Measurements from ENCODE around the gene RAD50.

The RAD50 gene

DNA sequence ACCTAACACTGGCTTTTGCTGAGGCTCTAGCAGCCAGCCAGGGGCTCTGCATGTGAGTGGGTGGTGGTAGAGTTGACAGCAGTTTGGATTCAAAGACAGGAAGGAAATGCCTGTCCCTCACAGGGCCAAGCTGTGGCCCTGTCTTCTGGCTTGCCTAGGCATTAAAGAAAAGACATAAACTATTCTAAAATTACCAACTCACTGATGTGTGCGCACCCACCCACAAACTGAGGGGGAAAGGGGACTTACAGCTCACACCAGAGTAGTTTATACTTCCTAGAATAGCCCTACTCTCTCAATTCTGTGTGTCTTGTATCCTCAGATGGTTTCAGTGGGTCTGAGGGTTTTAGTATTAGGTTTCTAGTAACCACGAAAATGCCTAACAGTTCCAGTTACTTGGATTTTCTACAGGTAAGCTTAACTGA lies 82.9 kb downstream of the RAD50 start:
- DNase-seq = no peak

GRCh38 chr5:132640613-132641012 lies 83.8 kb downstream of the RAD50 start:
- no peak for DNase-seq

GRCh38 chr5:132641241-132641723 lies 84.5 kb downstream of the RAD50 start:
- DNase-seq = no peak

GRCh38 chr5:132641841-132642240 lies 85.1 kb downstream of the RAD50 start:
- no peak for DNase-seq

- no peak for DNase-seq
These were observed 87.4 kb downstream of the RAD50 start for GRCh38 chr5:132644177-132644576.

- DNase-seq = no peak
These were observed 89.9 kb downstream of the RAD50 start for GRCh38 chr5:132646583-132647266.

- no peak for DNase-seq
These were observed 90.7 kb downstream of the RAD50 start for GRCh38 chr5:132647473-132647872.

DNA sequence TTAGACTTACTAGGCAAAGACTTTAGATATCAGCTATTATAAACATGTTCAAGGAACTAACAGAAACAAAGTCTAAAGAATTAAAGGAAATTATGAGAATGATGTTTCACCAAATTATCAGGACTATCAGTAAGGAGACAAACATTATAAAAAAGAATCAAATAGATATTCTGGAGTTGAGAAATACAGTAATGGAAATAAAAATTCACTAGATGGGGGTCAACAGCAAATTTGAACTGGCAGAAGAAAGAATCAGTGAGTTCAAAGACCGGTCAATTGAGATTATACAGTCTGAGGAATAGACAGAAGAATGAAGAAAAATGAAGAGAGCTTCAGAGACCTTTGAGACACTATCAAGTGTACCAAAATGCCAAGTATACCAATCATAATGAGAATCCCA lies 91.6 kb downstream of the RAD50 start:
- no peak for DNase-seq

GRCh38 chr5:132651838-132652469 lies 95.2 kb downstream of the RAD50 start:
- no peak for DNase-seq

- DNase-seq = no peak
These were observed 96.9 kb downstream of the RAD50 start for GRCh38 chr5:132653716-132654115.

DNA sequence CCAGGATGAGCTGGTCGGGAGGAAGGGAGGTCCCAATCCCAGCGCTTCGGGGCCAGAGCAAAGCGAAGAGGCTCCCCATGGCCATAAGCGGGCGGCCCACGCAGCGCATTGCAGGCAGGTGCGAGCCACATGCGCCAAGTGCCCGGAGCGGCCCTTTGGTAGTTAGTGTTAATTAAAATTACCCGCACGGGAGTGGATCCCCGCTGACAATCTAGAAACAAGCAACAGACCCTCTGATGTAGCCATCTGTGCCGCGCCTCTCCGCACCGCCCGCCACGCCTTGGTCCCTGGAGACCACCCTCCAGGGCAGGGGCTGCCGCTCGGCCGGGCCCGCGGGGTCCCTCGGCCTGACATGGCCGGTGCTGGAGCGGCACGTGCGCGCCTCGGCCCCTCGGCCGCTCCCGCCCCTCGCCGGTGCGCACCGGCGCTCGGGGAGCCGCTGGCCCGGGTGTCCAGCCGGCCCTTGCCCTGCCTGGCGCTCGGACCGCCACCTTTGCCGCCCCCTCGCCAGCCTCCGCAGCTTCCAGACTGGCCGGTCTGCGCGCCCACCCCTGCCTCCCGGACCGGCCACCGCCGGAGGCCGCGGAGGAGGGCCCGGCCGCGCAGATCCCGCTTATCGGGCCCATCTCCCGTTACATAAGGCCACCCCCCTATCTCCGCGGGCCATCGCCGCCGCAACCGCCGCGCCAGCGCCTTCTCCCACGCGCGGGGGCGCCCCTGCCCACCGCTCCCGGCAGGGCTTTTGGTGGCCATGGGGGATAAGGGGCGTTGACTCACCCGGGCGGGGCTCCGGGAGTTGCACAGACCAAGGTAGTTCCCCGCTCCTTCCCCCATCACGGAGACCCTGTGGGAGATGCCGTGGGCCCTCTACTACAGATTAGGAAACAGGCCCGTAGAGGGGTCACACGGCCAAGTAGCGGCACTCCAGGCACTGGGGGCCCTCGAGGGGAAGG lies 99.3 kb downstream of the RAD50 start:
- no peak for DNase-seq

- no peak for DNase-seq
These were observed 100.1 kb downstream of the RAD50 start for GRCh38 chr5:132656774-132657355.

DNA sequence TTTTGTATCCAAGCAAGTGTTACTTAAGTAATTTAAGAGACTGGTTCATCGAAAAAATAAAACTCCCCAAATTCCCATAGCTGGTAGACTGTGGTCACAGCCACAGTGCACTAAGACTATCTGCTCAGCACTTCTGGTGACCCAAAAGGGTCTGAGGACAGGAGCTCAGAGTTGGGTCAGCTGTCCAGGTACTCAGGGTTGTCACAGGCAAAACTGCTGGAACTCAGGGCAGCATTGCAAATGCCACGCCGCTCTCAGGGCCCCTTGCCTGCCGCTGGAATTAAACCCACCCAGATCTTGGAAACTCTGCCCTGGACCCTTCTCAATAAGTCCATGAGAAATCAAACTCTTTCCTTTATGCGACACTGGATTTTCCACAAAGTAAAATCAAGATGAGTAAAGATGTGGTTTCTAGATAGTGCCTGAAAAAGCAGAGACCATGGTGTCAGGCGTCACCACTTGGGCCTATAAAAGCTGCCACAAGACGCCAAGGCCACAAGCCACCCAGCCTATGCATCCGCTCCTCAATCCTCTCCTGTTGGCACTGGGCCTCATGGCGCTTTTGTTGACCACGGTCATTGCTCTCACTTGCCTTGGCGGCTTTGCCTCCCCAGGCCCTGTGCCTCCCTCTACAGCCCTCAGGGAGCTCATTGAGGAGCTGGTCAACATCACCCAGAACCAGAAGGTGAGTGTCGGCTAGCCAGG lies 101.1 kb downstream of the RAD50 start, which contains the start of gene IL13:
Gene IL13 (plus strand): TSS at position 498 of the 705 bp plus-strand sequence. CDS start 14 bp downstream, at position 512.
- no peak for DNase-seq

DNA sequence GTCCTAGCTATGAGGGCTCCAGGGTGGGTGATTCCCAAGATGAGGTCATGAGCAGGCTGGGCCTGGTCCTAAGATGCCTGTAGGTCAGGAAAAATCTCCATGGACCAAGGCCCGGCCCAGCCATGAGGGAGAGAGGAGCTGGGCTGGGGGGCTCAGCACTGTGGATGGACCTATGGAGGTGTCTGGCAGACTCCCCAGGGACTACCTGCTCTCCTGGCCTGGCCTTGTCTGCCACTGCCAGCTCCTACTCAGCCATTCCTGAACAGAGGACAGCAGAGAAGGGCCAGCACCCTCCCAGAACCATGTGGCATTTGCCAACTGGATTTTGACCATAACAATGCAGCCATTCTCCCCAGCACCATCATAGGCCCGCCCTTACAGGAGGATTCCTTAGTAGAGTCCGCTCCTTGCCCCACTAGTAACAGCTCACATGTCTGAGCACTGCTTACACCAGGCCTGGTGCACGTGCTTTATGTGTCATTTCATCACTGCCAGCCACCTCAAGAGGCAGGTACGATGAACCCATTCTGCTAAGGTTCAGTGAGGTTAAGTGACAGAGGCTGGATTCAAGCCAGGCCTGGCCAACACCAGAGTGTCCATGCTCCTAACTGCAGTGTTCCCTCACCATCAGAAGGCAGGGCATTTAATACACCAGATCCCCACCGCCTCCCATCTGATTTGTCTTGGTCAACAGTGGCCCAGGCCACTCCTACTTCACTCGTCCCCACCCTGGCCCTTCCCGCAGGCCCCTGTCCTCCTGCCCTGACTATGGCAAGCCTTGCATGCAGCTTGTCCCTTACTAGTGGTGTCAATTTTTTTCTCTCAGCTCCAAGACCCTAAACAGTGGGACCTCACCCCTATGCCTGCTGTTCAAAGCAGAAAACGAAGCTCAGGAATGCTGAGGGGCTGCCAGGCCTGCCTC lies 101.9 kb downstream of the RAD50 start:
- no peak for DNase-seq

- no peak for DNase-seq
These were observed 103.1 kb downstream of the RAD50 start for GRCh38 chr5:132659598-132660493.

DNA sequence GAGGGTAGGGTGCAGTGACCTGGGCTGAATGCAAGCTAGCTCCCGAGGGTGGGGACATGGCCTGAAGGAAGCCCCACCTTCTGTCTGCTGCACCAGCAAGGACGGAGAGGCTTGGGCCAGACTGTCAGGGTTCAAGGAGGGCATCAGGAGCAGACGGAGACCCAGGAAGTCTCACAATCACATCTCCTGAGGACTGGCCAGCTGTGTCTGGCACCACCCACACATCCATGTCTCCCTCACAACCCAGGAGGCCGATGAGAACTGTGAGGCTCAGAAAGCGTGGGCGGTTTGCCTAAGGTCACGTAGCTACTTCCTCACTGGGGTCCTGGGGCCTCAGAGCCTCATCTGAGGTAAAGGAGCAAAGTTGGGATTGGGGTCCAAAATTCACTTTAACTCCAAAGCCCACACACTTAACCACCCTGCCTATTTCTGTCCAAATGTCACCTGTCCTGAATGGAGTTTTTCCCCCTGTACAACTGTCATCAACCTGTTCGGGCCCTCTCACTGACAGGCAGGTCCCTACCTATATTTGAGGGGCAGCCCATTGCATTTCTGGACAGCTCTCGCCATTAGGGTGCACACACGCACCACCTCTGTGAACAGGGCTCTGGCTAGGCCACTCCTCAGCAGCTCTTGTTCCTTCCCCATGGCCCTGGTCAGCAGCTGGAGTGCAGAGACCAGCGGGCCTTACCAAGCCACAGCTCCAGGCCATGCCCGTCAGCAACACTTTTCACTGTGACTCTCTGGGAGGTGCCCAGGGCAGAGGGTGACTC lies 104.6 kb downstream of the RAD50 start:
- DNase-seq = no peak

- no peak for DNase-seq
These were observed 105.2 kb downstream of the RAD50 start for GRCh38 chr5:132662004-132662401.

GRCh38 chr5:132662925-132663770 lies 106.4 kb downstream of the RAD50 start:
- DNase-seq = no peak

Data from SW 1271 (cell line).